AG09319 (cell line): Measurements from ENCODE around the gene TXN2.

Source experiments
- DNase-seq: peaks from one replicate; pipeline ENCODE4 v3.0.0-alpha.2; 2010; ENCODE audit warnings: low read depth; ENCODE audit errors: extremely low read depth
- TF ChIP-seq, protein P1 (sequence below): IDR thresholded peaks from 2 replicates; pipeline ENCODE4 v1.5.1; 2011; ENCODE audit warnings: low read depth, mild to moderate bottlenecking, inconsistent platforms, low read length, moderate library complexity

TXN2 gene

GRCh38 chr22:36442506-36443197 lies 38.8 kb downstream of the TXN2 start:
- TF ChIP-seq, protein P1, sequence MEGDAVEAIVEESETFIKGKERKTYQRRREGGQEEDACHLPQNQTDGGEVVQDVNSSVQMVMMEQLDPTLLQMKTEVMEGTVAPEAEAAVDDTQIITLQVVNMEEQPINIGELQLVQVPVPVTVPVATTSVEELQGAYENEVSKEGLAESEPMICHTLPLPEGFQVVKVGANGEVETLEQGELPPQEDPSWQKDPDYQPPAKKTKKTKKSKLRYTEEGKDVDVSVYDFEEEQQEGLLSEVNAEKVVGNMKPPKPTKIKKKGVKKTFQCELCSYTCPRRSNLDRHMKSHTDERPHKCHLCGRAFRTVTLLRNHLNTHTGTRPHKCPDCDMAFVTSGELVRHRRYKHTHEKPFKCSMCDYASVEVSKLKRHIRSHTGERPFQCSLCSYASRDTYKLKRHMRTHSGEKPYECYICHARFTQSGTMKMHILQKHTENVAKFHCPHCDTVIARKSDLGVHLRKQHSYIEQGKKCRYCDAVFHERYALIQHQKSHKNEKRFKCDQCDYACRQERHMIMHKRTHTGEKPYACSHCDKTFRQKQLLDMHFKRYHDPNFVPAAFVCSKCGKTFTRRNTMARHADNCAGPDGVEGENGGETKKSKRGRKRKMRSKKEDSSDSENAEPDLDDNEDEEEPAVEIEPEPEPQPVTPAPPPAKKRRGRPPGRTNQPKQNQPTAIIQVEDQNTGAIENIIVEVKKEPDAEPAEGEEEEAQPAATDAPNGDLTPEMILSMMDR, result no peak
- DNase-seq, result no peak

GRCh38 chr22:36440429-36441002 lies 40.9 kb downstream of the TXN2 start:
- TF ChIP-seq, protein P1, result no peak
- DNase-seq, result no peak

DNA sequence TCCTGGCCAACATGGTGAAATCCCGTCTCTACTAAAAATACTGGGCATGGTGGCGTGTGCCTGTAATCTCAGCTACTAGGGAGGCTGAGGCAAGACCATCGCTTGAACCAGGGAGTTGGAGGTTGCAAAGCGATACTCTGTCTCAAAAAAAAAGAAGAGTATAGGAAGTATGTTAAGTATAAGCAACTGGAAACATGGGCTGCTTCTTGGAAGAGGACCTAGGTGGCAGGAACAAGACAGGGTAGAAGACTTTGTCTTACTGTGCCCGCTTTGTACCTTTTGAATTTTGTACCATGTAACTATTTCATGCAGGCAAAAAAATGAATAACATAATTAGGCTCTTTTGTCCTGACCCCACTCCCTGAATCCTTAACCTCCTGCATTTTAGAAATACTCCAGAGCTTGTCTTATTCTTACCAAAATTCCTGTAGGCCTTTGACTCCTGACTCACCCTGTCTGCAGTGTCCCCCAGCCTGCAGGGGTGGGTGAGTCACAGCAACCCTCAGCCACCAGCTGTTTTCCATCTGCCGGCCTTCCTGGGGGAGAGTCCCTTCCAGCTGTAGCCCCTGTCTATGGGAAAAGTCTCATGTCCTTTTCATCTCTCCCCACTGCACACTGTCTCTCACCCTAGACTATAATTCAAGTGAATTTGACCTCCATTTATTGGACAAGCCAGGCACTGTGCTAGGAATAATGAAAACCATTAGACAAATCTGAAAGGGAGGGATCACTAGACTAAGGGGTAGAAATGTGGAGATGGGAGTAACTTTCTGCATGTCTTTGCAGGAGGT lies 41.8 kb downstream of the TXN2 start:
- TF ChIP-seq, protein P1, result no peak; the same call in 1 of the 2 replicates
- peak; percentile 70 for DNase-seq

GRCh38 chr22:36435516-36436415 lies 45.7 kb downstream of the TXN2 start:
- no peak for DNase-seq
- TF ChIP-seq, protein P1, result no peak

DNA sequence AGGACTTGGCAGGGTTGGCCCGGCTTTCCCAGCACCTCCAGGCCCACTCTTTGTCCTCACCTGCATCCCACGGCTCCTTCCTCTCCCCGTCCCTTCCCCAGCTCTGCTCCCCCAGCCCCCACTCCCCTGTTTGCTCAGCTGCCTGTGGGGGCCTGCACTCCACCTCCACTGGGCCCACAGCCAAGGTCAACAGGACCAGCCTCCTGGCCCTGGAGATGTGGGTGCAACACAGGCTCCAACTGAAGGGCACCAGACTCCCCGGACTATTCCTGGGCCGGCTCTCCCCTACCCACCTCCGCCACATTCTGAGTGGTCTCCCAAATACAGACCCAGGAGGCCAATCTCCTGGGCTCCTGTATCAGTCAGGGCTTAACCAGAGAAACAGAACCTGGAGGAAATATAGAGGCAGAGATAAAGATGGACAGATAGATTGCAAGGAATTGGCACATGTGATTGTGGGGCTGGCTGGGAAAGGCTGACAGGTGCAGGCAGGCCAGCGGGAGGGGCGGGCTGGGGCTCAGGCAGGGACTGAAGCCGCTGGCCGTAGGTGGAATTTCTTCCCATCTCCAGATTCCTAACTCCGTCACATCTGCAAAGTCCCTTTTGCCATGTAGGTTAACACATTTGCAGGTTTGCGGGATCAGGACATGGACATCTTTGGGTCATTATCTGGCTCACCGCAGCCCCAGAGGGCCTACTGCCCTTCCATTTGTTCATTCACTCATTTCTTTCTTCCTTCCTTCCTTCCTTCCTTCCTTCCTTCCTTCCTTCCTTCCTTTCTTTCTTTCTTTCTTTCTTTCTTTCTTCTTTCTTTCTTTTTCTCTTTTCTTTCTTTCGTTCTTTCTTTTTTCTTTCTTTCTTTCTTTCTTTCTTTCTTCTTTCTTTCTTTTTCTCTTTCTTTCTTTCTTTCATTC lies 47.9 kb downstream of the TXN2 start:
- TF ChIP-seq, protein P1, result no peak
- DNase-seq, result no peak

DNA sequence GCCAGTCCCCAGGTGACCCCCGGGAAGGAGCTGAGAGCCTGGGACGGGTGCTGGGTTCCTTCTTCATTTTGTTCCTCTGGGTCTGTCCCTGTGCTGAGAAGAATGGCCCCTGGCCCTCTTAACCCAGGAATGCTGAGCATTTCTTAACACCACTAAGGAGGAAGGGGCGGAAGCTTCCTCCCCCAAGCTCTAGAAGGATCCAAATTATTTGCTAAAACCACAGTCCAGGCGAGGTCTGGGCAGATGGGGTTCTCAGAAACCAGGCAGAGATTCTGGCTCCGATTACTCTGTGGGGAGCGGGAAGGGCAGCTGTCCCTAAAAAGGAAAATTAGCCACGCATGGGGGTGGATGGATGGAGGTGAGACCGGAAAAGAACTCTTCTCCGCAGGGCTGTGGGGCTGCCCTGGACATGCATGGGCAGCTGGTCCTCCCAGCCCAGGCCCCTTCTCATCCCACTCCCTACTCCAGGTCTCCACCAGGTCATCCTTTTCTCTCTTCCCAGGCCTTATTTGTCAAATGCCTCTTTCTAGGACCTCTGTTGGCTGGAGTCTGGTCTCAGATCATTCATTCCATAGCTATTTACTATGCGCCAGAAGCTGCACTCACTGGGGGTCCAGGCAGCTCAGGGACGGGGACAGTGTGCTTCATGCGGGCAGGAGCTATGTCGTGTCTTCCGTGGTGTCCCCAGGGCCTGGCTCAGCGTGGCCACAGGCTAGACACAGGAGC lies 48.7 kb downstream of the TXN2 start:
- TF ChIP-seq, protein P1, result no peak
- DNase-seq, result no peak
